Measurements from ENCODE around the gene PLXNC1. TPM values are rescaled to one million over a fixed set of nuclear protein-coding genes. Genes with fewer than 3 reads are reported as not detected.

The PLXNC1 gene
- total and polyA plus RNA-seq, 2 of the 8 experiments (the other 6 are each of a cell fraction or from before 2014, with no cell fraction given), result 0.83 to 2.0 TPM

DNA sequence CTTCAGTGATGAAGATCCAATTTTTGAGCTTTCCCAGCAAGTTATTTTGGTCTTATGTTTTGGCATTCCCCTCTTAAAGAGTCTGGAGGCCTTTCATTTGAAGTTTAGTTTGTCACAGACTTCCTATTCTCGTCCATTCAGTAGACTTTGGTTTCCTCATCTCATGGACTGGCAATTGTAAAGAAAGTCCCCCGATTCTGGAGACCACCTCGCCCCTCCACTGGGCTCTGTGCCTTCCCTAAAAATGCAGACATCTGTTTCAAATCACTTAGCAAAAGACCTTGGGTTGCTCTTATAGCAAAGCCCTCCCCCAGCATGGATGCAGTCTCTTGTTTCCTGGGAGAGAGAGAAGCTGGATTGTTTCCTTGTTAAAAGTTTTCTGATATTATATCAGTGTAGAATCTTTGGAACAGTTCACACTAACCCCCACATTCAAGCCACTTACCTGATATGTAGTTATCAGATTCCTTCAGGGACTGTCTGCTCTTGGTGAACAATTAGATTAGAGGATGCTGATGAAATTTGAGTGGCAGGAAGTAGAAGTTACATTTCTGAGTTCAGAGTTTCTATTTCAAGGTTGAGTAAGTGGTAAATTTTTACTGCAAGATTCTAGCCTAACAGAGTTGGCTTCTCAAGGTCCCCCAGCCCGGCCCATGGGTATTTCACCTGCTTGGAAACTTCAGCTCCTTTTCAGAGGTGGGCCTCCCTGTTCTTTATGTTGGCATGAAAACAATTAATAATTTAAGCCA is 56.3 kb downstream of the PLXNC1 start:
- Histone ChIP-seq H4K8ac (ENCODE audit: extremely low read depth, insufficient read depth, low read length) (no peak overlapping the region), H3K79me1 (ENCODE audit: low read depth, low read length) (no peaks in the 10 kb centered on the region), H3K4me1 (replicated peaks in 1 of 4; ENCODE audit: control insufficient read depth in 3 of 4, insufficient read depth in 4 of 4, low read length in 3 of 4) (peaks cover 0 to 8% (median 0%) of the 10 kb centered on the region in 4 experiments; a peak in 2 of 7 replicates), H3K4me2 (ENCODE audit: insufficient read depth in 1 of 2, low read depth in 2 of 2, low read length in 2 of 2) (no peak overlapping the region), H3K27ac (ENCODE audit: low read depth, low read length) (no peak overlapping the region), H3K4me3 (ENCODE audit: extremely low read depth in 1 of 4, insufficient read depth in 2 of 4, low read depth in 3 of 4, low read length in 4 of 4) (no peak overlapping the region), H2BK5ac (ENCODE audit: low read depth, low read length) (no peak overlapping the region), H4K5ac (ENCODE audit: insufficient read length, low read depth, low read length) (no peak overlapping the region), H2BK12ac (ENCODE audit: low read depth, low read length) (no peak overlapping the region), H3K9ac (replicated peaks in 1 of 4; ENCODE audit: extremely low read depth in 1 of 4, low read depth in 3 of 4, low read length in 3 of 4) (no peak overlapping the region), H2BK120ac (replicated peaks; ENCODE audit: low read depth, low read length) (no peak overlapping the region), H3K4ac (replicated peaks; ENCODE audit: insufficient read length, low read depth, low read length) (no peak overlapping the region), H2BK15ac (ENCODE audit: low read length) (no peak overlapping the region; the same call in 1 of the 2 replicates), H3K23ac (ENCODE audit: insufficient read length) (no peak overlapping the region), H3K36me3 (ENCODE audit: control insufficient read depth in 2 of 4, insufficient read depth in 4 of 4, low read length in 3 of 4) (no peaks in the 10 kb centered on the region), H3K18ac (ENCODE audit: extremely low read depth, low read length) (no peak overlapping the region), H4K20me1 (replicated peaks in 1 of 2; ENCODE audit: control insufficient read depth in 1 of 2, insufficient read depth in 2 of 2, low read length in 2 of 2) (no peaks in the 10 kb centered on the region), H3K14ac (ENCODE audit: insufficient read length) (no peak overlapping the region), H2AK5ac (ENCODE audit: low read depth, low read length) (no peak overlapping the region), H3K56ac (replicated peaks; ENCODE audit: insufficient read length, low read depth, low read length) (no peak overlapping the region), H2AFZ (ENCODE audit: low read length) (no peak overlapping the region), H3K27me3 (replicated peaks in 1 of 4; ENCODE audit: control insufficient read depth in 3 of 4, extremely low read depth in 1 of 4, insufficient read depth in 3 of 4, low read length in 3 of 4) (no peaks in the 10 kb centered on the region), H4K91ac (replicated peaks; ENCODE audit: insufficient read length, low read length) (no peak overlapping the region), H2BK20ac (ENCODE audit: low read length) (no peak overlapping the region), H3K9me3 (ENCODE audit: insufficient read depth in 2 of 2, low read depth in 1 of 2, low read length in 1 of 2) (no peaks in the 10 kb centered on the region), H3K79me2 (ENCODE audit: control insufficient read depth in 1 of 2, insufficient read depth in 2 of 2, low read length in 2 of 2) (no peaks in the 10 kb centered on the region), H3K23me2 (ENCODE audit: low read depth, low read length) (no peaks in the 10 kb centered on the region)
- FAIRE-seq (no peak), DNase-seq (ENCODE audit: low read depth in 1 of 2, low spot score in 2 of 2) (no peak)
- 79% methylated on average over 4 of the region's 4 CpGs; no CpG with 5 or more reads in 1 of the 2 experiments for WGBS, 2 experiments (ENCODE audit: extremely low coverage in 1 of 2, insufficient coverage in 1 of 2, insufficient read length in 1 of 2, insufficient replicate concordance in 2 of 2, low coverage in 1 of 2, low lambda C conversion rate in 2 of 2, missing lambda C conversion rate in 1 of 2)
- POLR2A ChIA-PET (ENCODE audit: partially characterized antibody), result interaction anchor here (0.9 to 1.1 kb wide), 2 partner anchors 9 to 16 kb away, joined by 3 to 4 read pairs; no protein-coding TSS in a partner anchor
- CTCF ChIA-PET (ENCODE audit: partially characterized antibody), result interaction anchor here (0.7 to 1.5 kb wide), 6 partner anchors 12 to 330 kb away, joined by 3 read pairs; no protein-coding TSS in a partner anchor
- TF ChIP-seq RBBP5 (IDR thresholded peaks at IDR 0.05; ENCODE audit: borderline replicate concordance, low read depth, low read length) (no peak), ZNF274 (IDR thresholded peaks at IDR 0.05; ENCODE audit: borderline replicate concordance, extremely low read depth, low read length) (no peak), SIN3A (conservative IDR thresholded peaks at IDR 0.05 in 1 of 2, IDR thresholded peaks at IDR 0.05 in 1 of 2; ENCODE audit: low read depth in 1 of 2, low read length in 2 of 2) (no peak), GTF2F1 (IDR thresholded peaks at IDR 0.05; ENCODE audit: borderline replicate concordance, low read depth, low read length) (no peak), CHD1 (IDR thresholded peaks at IDR 0.05; ENCODE audit: low read depth, low read length) (no peak), RAD21 (IDR thresholded peaks at IDR 0.05 in 1 of 2, conservative IDR thresholded peaks at IDR 0.05 in 1 of 2; ENCODE audit: low read depth in 2 of 2, low read length in 2 of 2) (no peak), SP4 (IDR thresholded peaks at IDR 0.05; ENCODE audit: low read length) (no peak), SAP30 (IDR thresholded peaks at IDR 0.05; ENCODE audit: insufficient read depth, insufficient replicate concordance, low read length) (no peak), HDAC6 (IDR thresholded peaks at IDR 0.05; ENCODE audit: low read depth, low read length) (no peak), TAF7 (optimal IDR thresholded peaks at IDR 0.05; ENCODE audit: borderline replicate concordance, low read depth, low read length) (no peak), RNF2 (IDR thresholded peaks at IDR 0.05; ENCODE audit: borderline replicate concordance, low read depth, low read length, missing control alignments, poor library complexity, severe bottlenecking) (no peak)
